Stimulated activated CD4-positive, alpha-beta T cell treated with anti-CD3 and anti-CD28 coated beads, TNF-alpha, amount 100 ng/mL, for 48 hours (primary cell): ENCODE measurements around the gene SLC22A23.

Experiments
- DNase-seq, 3 donors: peaks; one replicate each; pipeline ENCODE4 v3.0.0-alpha.2; 2020; ENCODE audit warnings: low read depth in 3 of 3

Gene SLC22A23

DNA sequence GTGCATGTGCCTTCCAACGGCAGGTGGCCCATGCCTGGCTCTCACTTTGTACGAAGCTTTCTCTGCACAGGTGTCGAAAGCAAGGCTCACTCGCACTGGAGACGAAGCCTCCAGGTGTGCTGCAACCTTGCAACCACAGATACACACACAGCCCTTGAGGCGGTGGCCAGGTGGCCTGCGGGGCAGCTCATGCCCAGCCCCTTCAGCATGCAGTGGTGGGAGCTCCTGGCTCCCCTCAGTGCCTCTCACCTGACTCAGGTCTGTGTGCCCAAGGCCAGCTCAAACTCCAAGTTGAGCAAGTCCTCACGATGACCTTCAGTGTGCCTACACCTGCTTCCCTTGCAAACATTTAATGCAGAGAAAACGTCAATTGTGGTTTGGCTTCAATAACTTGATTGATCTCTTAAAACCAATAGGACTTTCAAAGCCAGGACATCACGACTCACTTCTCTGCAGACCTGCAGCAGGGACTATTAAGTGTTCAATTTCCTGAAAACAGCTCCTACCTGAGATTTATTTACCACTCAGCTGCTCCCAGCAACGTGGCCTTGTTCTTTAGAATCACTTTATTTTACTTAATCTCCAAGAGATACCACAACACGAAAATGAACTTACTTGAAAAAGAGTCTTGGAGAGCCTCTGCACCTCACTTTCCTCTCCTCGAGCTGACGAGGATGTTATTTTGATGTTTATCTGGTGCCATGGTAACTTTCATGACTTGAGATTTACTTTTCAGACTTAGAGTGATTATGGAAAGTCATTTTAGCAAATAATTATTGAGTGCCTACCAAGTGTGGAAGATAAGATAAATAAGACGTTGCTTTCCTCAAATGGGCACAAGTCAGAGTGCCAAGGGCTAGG, 86.3 kb downstream of the SLC22A23 start:
- no peak for DNase-seq

- DNase-seq: no peak
Observed at GRCh38 chr6:3369985-3370360, 86.9 kb downstream of the SLC22A23 start.

GRCh38 chr6:3368685-3369084, 88.2 kb downstream of the SLC22A23 start:
- DNase-seq: no peak

- DNase-seq: no peak
Observed at GRCh38 chr6:3367630-3368029, 89.2 kb downstream of the SLC22A23 start.

DNA sequence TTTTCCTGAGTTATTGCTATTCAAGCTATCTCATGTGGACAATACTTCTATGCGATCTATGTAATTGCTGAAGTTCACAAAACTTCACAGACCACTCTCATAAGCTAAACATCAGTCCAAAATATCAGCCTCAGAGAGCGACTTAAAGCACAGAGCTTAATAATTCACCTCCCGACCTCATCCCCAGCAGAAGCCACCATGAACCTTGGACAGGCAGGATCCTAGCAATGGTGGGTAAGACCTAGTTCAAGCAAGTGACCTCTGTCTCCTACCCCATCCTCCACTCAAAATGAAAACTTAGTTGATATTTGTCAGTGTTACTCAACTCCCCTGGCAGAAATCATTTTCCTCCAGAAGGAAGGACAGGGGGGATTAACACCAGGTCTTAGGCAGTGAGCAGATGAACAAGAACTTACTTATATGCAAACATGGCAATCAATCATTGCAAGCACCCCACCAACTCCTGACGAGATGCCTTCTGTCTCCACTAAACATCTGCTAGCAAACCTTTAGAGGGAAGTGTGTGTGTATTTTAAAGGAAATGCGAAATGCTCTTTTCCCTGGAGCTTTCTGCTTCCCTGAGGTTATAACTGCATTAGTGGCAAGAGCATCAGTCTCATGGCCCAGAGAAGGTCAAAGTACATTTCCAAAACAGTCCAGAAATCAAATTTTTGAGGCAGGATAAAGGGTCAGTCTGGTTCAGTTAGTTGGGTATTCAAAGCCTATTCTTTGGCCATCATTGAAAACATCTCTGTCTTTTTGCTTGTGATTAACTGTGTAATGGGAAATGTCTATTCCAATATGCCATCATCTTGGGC, 90.0 kb downstream of the SLC22A23 start:
- DNase-seq: no peak

DNA sequence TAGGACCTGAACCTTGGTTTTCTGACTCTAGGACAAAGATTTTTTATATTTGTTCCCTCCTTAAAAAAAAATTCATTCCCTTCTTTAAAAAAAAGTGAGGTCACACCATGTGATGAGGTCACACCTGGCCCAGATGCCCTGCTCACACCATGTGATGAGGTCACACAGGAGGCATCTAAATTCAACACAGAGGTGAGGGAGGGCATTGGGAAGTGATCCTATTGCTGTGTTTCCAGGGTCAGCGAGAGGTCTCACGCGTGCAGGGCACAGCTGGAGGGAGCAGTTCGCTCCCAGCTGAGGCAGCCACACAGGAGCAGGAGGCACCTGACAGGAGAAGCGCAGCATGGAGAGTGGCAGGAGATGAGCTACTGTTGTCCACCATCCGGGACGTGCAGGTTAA, 92.5 kb downstream of the SLC22A23 start:
- no peak for DNase-seq

GRCh38 chr6:3363296-3364025, 93.4 kb downstream of the SLC22A23 start:
- DNase-seq: no peak

- no peak for DNase-seq
Observed at GRCh38 chr6:3361312-3362037, 95.4 kb downstream of the SLC22A23 start.

GRCh38 chr6:3360727-3361045, 96.2 kb downstream of the SLC22A23 start:
- DNase-seq: no peak

DNA sequence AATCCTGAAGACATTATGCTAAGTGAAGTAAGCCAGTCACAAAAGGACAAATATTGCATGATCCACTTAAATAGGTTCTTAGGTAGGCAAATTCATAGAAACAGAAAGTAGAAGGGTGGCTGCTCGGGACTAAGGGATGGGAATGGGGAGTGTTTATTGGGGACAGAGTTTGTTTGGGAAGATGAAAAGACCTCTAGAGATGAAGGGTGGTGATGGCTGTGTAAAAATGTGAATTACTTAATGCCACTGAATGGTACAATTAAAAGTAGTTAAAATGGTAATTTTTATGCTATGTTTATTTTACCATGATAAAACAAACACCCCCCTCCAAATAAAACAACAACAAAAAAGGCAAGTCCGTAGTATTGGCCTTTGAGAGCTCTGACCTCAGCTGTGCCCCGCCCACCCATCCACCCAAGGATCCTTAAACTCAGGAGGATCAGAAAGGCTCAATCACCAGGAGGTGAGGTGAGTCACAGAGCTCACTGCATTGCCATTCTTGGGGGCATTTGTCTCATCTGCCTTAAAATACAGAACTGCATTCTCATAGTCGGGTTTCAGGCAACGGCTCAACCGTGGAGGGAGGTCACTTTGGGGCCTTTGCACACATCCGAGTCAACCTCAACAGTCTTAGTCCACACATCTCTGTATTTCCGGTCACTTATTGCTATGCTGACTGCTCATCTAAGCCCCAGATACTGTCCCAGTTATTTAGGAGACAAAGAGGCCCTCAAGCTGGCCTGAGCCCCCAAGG, 96.7 kb downstream of the SLC22A23 start:
- no peak for DNase-seq

DNA sequence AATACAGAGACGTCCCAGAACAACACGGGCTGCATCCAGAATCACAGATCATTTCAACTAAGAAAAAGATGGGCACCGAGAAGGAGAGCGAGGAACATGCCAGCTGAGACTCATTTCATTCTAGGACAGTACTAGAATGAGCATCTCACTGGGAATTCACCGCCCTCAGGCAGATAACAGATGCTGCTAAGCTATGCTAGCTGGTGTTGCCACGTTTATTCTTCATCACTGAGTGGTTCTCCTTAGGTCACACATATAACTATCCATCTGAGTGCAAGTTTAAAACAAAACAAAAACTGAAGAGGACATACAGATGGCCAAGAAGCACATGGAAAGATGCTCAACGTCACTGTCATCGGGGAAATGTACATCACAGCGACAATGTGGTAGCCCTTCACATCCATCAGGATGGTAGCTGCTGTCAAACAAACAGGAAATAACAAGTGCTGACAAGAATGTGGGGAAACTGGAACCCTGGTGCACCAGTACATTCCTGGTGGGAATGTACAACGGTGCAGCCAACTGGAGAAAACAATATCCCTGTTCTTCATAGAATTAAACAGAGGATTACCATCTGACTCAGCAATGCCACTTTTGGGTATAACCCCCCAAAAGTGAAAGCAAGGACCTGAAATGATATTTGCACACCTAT, 97.6 kb downstream of the SLC22A23 start:
- no peak for DNase-seq

GRCh38 chr6:3358413-3359100, 98.3 kb downstream of the SLC22A23 start:
- no peak for DNase-seq

- DNase-seq: no peak
Observed at GRCh38 chr6:3357678-3358077, 99.2 kb downstream of the SLC22A23 start.

GRCh38 chr6:3356824-3357420, 99.9 kb downstream of the SLC22A23 start:
- DNase-seq: no peak

- DNase-seq: peak in 2 of 3 donors; percentile 20 to 22
Observed at GRCh38 chr6:3356056-3356823, 100.6 kb downstream of the SLC22A23 start.

- DNase-seq: no peak
Observed at GRCh38 chr6:3355358-3356055, 101.3 kb downstream of the SLC22A23 start.

DNA sequence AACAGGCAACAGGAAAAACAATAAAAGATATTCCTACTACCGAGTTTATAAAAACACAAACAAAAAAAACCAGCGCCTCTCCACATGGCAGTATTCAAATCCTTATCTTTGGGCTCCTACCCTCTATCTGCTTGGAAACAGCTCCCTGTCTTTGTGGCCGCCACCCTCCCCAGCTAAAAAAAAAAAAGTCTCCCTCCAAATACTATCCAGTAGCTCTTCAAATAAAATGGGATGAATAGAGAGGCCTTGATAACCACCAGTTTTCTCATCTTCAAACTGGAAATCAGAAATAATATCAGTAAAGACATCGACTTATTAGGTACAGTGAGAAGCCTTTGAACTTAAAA, 101.9 kb downstream of the SLC22A23 start:
- no peak for DNase-seq

GRCh38 chr6:3353939-3354338, 102.9 kb downstream of the SLC22A23 start:
- no peak for DNase-seq
